ENCODE measurements around the gene GALNS.

DNA sequence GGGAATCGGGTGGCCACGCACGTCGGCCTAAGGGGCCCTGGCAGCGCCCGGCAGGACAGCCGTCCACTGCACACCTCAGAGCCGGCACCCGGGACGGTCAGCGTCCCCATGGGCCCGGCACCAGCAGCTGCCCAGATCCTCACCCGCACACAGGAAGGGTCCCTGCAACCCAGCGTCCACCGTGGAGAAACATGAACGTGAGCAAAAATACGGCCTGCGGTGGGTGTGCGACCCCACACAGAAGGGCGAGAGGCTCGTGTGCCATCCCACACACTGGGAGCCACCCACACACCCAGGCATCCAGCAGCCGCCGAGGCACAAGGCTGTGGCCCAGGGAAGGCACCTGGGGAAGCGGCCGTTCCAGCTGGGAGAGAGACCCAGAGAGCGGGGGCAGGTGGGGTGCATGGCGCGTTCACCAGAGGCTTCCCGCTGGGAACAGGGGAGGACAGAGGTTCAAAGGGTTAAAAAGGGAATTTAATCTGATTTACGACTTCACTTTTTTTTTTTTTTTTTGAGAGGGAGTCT is 78.1 kb downstream of the GALNS start:
- TF ChIP-seq, protein P1, sequence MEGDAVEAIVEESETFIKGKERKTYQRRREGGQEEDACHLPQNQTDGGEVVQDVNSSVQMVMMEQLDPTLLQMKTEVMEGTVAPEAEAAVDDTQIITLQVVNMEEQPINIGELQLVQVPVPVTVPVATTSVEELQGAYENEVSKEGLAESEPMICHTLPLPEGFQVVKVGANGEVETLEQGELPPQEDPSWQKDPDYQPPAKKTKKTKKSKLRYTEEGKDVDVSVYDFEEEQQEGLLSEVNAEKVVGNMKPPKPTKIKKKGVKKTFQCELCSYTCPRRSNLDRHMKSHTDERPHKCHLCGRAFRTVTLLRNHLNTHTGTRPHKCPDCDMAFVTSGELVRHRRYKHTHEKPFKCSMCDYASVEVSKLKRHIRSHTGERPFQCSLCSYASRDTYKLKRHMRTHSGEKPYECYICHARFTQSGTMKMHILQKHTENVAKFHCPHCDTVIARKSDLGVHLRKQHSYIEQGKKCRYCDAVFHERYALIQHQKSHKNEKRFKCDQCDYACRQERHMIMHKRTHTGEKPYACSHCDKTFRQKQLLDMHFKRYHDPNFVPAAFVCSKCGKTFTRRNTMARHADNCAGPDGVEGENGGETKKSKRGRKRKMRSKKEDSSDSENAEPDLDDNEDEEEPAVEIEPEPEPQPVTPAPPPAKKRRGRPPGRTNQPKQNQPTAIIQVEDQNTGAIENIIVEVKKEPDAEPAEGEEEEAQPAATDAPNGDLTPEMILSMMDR (IDR thresholded peaks at IDR 0.05; ENCODE audit: poor library complexity, severe bottlenecking) = no peak
- TF ChIP-seq EZH2 (IDR thresholded peaks at IDR 0.05; ENCODE audit: borderline replicate concordance, insufficient read depth, low read length, poor library complexity, severe bottlenecking) (no peak), POLR2AphosphoS5 (IDR thresholded peaks at IDR 0.05) (no peak), MXI1 (conservative IDR thresholded peaks at IDR 0.05; ENCODE audit: poor library complexity, severe bottlenecking) (no peak), TAF1 (IDR thresholded peaks at IDR 0.05; ENCODE audit: low read depth) (no peak), EP300 (conservative IDR thresholded peaks at IDR 0.05; ENCODE audit: poor library complexity, severe bottlenecking) (no peak), SMC3 (conservative IDR thresholded peaks at IDR 0.05; ENCODE audit: poor library complexity) (no peak), RAD21 (conservative IDR thresholded peaks at IDR 0.05) (no peak)
- TF ChIP-seq, protein P2, sequence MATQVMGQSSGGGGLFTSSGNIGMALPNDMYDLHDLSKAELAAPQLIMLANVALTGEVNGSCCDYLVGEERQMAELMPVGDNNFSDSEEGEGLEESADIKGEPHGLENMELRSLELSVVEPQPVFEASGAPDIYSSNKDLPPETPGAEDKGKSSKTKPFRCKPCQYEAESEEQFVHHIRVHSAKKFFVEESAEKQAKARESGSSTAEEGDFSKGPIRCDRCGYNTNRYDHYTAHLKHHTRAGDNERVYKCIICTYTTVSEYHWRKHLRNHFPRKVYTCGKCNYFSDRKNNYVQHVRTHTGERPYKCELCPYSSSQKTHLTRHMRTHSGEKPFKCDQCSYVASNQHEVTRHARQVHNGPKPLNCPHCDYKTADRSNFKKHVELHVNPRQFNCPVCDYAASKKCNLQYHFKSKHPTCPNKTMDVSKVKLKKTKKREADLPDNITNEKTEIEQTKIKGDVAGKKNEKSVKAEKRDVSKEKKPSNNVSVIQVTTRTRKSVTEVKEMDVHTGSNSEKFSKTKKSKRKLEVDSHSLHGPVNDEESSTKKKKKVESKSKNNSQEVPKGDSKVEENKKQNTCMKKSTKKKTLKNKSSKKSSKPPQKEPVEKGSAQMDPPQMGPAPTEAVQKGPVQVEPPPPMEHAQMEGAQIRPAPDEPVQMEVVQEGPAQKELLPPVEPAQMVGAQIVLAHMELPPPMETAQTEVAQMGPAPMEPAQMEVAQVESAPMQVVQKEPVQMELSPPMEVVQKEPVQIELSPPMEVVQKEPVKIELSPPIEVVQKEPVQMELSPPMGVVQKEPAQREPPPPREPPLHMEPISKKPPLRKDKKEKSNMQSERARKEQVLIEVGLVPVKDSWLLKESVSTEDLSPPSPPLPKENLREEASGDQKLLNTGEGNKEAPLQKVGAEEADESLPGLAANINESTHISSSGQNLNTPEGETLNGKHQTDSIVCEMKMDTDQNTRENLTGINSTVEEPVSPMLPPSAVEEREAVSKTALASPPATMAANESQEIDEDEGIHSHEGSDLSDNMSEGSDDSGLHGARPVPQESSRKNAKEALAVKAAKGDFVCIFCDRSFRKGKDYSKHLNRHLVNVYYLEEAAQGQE (IDR thresholded peaks at IDR 0.05; ENCODE audit: borderline replicate concordance) = no peak
